ENCODE measurements around the gene AATK. TPM values are rescaled to one million over a fixed set of nuclear protein-coding genes. Genes with fewer than 3 reads are reported as not detected.

Gene AATK
- total RNA-seq, 2 donors from 2014 or later = 29.1 to 42.2 TPM

DNA sequence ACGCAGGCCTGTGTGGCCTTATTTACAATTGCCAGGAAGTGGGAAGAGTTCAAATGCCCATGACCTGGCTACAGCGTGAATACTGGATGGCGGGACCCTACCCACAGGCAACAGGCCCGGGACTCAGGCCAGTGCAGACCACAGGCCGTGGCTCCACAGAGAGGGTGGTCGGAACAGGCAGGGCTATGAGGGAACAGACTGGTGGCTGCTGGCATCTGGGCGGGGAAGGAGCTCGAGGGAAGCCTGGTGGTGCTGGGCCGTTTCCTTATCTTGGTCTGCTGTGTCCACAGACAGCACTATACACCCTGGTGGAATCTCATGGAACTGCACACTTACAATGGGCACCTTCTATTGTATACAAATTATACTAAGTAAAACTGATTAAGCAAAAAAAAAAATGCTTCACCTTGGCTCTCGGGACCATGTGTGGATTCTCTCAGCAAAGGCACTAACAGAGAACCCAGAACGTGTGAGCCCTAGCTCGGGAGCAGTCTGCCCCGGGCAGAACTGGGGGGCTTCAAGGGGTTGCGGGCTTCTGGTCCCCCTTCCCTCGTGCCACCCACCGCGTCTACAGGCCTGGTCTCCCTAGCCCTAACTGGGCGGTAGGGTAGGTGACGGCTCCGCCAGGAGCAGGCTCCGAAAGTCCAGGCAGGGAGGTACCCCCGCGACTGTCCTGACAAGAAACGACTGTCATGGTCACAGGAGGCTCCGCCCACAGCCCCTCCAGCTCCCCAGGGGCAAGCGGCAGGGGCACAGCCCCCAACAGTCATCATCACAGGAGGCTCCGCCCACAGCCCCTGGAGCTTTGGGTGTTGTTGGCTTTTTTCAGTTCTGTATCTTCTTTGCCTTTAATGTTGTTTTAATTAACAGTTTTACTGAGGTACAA, 34.9 kb upstream of the AATK start:
- Histone ChIP-seq H3K4me1 (peaks cover 9% of the 10 kb centered on the region), H3K27ac (peak overlapping the region in 1 of 4 donors; percentile 14), H3K4me3 (no peak overlapping the region), H3K36me3 (replicated peaks in 1 of 2; ENCODE audit: insufficient read depth in 1 of 2, low read depth in 2 of 2) (no peaks in the 10 kb centered on the region), H3K9me3 (no peaks in the 10 kb centered on the region), H3K27me3 (no peaks in the 10 kb centered on the region)
- TF ChIP-seq POLR2A (IDR thresholded peaks at IDR 0.05) = no peak
- TF ChIP-seq, protein P1, sequence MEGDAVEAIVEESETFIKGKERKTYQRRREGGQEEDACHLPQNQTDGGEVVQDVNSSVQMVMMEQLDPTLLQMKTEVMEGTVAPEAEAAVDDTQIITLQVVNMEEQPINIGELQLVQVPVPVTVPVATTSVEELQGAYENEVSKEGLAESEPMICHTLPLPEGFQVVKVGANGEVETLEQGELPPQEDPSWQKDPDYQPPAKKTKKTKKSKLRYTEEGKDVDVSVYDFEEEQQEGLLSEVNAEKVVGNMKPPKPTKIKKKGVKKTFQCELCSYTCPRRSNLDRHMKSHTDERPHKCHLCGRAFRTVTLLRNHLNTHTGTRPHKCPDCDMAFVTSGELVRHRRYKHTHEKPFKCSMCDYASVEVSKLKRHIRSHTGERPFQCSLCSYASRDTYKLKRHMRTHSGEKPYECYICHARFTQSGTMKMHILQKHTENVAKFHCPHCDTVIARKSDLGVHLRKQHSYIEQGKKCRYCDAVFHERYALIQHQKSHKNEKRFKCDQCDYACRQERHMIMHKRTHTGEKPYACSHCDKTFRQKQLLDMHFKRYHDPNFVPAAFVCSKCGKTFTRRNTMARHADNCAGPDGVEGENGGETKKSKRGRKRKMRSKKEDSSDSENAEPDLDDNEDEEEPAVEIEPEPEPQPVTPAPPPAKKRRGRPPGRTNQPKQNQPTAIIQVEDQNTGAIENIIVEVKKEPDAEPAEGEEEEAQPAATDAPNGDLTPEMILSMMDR (IDR thresholded peaks at IDR 0.05) = peak; percentile 21 to 93 (median 85)
- intact Hi-C loops (cut with DNase I) = no loop called here
- 43 to 46% methylated on average over 26 to 27 of the region's 27 CpGs for WGBS, 2 donors
- ATAC-seq = peak; percentile 94
- DNase-seq = peak; percentile 82 to 90 (median 88)

DNA sequence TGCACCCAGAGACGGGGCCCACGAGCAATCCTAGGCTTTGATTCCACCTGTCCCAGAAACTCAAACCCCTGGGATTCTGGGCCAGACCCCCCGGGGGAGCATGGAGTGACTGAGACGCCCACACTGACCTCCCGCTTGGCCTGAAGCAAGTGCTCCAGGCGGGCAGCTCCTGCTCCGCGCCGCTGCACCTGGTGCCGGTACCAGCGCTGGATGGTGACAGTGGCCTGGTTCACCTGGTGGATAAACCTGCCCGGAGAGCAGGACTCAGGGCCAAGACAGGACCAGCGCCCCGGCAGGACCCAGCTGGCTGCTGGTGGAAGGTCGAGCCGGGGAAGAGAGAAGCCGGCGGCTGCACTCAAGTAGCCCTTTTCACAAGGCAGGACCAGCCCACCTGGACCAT, 34.2 kb upstream of the AATK start:
- peaks cover 9% of the 10 kb centered on the region for H3K4me1 ChIP-seq
- intact Hi-C loops (cut with DNase I) = no loop called here
- no peak for TF ChIP-seq POLR2A (IDR thresholded peaks at IDR 0.05)
- TF ChIP-seq, protein P1 (IDR thresholded peaks at IDR 0.05) = no peak
- H3K9me3 ChIP-seq = no peaks in the 10 kb centered on the region
- DNase-seq = no peak
- H3K27ac ChIP-seq = no peak overlapping the region
- no peaks in the 10 kb centered on the region for H3K36me3 ChIP-seq (replicated peaks in 1 of 2; ENCODE audit: insufficient read depth in 1 of 2, low read depth in 2 of 2)
- no peaks in the 10 kb centered on the region for H3K27me3 ChIP-seq
- no peak for ATAC-seq
- 83% methylated on average over 16 of the region's 18 CpGs; no CpG with 5 or more reads in 1 of the 2 donors for WGBS, 2 donors
- no peak overlapping the region for H3K4me3 ChIP-seq

- intact Hi-C loops (cut with DNase I) = loop anchor here (5.0 kb wide), 1 partner anchor 57 kb away; no protein-coding TSS in a partner anchor
- peaks cover 9% of the 10 kb centered on the region for H3K4me1 ChIP-seq
- H3K4me3 ChIP-seq = no peak overlapping the region
- WGBS, 2 donors = 91 to 100% methylated on average over 5 to 18 of the region's 18 CpGs
- H3K27me3 ChIP-seq = no peaks in the 10 kb centered on the region
- H3K27ac ChIP-seq = no peak overlapping the region
- no peaks in the 10 kb centered on the region for H3K9me3 ChIP-seq
- no peak for ATAC-seq
- no peak for DNase-seq
- no peaks in the 10 kb centered on the region for H3K36me3 ChIP-seq (replicated peaks in 1 of 2; ENCODE audit: insufficient read depth in 1 of 2, low read depth in 2 of 2)
- no peak for TF ChIP-seq POLR2A (IDR thresholded peaks at IDR 0.05)
- TF ChIP-seq, protein P1 (IDR thresholded peaks at IDR 0.05) = no peak
Measured at GRCh38 chr17:81199482-81199830, 33.4 kb upstream of the AATK start.

GRCh38 chr17:81198826-81199481, 32.9 kb upstream of the AATK start:
- DNase-seq (no peak), ATAC-seq (no peak)
- Histone ChIP-seq H3K27ac (no peak overlapping the region), H3K27me3 (no peaks in the 10 kb centered on the region), H3K36me3 (replicated peaks in 1 of 2; ENCODE audit: insufficient read depth in 1 of 2, low read depth in 2 of 2) (no peaks in the 10 kb centered on the region), H3K9me3 (no peaks in the 10 kb centered on the region), H3K4me3 (no peak overlapping the region), H3K4me1 (peaks cover 9% of the 10 kb centered on the region)
- WGBS, 2 donors = 89 to 95% methylated on average over 7 to 20 of the region's 22 CpGs
- TF ChIP-seq, protein P1 (IDR thresholded peaks at IDR 0.05) = no peak
- no peak for TF ChIP-seq POLR2A (IDR thresholded peaks at IDR 0.05)
- intact Hi-C loops (cut with DNase I) = loop anchor here (5.0 kb wide), 1 partner anchor 57 kb away; no protein-coding TSS in a partner anchor
